Prostate gland (tissue), 2 donors: ENCODE measurements around the gene TGFB1I1.

ENCODE experiments used
- CTCF ChIP-seq, 4 experiments: fragments of 200-600 bp in 2 of 4; fragments of 450-650 bp in 2 of 4; sonication (generic) in 2 of 4; IDR thresholded peaks; 1 replicate in 3 of 4; 2 replicates in 1 of 4; pipeline ENCODE4 v1.5.1; 2016 to 2019; ENCODE audit warnings: antibody characterized with exemption in 4 of 4, mild to moderate bottlenecking in 2 of 4, moderate library complexity in 2 of 4
- POLR2A ChIP-seq: fragments of 450-650 bp; IDR thresholded peaks from one replicate; pipeline ENCODE4 v1.6.1; 2016; ENCODE audit warnings: antibody characterized with exemption, mild to moderate bottlenecking

- TF ChIP-seq CTCF (IDR thresholded peaks at IDR 0.05) (no peak), POLR2A (no peak)
These were observed 47.9 kb downstream of the TGFB1I1 start for GRCh38 chr16:31519759-31520431.
